ENCODE measurements around the gene YEATS4.

DNA sequence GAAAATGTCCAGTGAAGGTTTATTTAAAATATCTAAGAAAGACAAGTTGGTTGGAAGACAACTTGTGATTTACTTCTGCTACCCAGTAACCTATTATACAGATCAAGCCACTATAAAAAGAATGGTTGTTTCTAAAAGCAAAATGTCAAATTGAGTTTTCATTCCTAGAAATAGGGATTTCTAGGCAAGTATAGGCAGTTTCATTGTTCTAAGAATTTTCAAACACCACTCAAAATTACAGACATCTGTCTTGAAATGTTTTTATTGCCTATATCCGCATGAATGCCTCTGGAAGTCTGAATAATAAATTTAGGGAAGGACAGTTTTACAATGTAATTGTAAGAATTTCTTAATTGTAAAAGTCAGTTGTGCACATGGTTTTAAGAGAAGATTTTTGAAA is 8.6 kb downstream of the YEATS4 start:
- TF ChIP-seq POLR2AphosphoS5 (IDR thresholded peaks at IDR 0.05; ENCODE audit: low read depth, low read length) (no peak), TCF7L2 (IDR thresholded peaks at IDR 0.05; ENCODE audit: low read depth, low read length) (no peak)
- TF ChIP-seq, protein P1, sequence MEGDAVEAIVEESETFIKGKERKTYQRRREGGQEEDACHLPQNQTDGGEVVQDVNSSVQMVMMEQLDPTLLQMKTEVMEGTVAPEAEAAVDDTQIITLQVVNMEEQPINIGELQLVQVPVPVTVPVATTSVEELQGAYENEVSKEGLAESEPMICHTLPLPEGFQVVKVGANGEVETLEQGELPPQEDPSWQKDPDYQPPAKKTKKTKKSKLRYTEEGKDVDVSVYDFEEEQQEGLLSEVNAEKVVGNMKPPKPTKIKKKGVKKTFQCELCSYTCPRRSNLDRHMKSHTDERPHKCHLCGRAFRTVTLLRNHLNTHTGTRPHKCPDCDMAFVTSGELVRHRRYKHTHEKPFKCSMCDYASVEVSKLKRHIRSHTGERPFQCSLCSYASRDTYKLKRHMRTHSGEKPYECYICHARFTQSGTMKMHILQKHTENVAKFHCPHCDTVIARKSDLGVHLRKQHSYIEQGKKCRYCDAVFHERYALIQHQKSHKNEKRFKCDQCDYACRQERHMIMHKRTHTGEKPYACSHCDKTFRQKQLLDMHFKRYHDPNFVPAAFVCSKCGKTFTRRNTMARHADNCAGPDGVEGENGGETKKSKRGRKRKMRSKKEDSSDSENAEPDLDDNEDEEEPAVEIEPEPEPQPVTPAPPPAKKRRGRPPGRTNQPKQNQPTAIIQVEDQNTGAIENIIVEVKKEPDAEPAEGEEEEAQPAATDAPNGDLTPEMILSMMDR (IDR thresholded peaks at IDR 0.05): no peak
- TF ChIP-seq, protein P2, sequence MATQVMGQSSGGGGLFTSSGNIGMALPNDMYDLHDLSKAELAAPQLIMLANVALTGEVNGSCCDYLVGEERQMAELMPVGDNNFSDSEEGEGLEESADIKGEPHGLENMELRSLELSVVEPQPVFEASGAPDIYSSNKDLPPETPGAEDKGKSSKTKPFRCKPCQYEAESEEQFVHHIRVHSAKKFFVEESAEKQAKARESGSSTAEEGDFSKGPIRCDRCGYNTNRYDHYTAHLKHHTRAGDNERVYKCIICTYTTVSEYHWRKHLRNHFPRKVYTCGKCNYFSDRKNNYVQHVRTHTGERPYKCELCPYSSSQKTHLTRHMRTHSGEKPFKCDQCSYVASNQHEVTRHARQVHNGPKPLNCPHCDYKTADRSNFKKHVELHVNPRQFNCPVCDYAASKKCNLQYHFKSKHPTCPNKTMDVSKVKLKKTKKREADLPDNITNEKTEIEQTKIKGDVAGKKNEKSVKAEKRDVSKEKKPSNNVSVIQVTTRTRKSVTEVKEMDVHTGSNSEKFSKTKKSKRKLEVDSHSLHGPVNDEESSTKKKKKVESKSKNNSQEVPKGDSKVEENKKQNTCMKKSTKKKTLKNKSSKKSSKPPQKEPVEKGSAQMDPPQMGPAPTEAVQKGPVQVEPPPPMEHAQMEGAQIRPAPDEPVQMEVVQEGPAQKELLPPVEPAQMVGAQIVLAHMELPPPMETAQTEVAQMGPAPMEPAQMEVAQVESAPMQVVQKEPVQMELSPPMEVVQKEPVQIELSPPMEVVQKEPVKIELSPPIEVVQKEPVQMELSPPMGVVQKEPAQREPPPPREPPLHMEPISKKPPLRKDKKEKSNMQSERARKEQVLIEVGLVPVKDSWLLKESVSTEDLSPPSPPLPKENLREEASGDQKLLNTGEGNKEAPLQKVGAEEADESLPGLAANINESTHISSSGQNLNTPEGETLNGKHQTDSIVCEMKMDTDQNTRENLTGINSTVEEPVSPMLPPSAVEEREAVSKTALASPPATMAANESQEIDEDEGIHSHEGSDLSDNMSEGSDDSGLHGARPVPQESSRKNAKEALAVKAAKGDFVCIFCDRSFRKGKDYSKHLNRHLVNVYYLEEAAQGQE (IDR thresholded peaks at IDR 0.05; ENCODE audit: insufficient read depth in 1 of 2, low read depth in 2 of 2, low read length in 1 of 2): no peak

Measured in Panc1 (cell line).